ENCODE data around the gene ATP6V0C. TPM values are rescaled to one million over a fixed set of nuclear protein-coding genes. Genes with fewer than 3 reads are reported as not detected.

The ATP6V0C gene
- total and polyA plus RNA-seq, 2 of the 13 experiments (the other 11 are each of a cell fraction or from before 2014, with no cell fraction given) = 10.4 to 20.1 TPM

DNA sequence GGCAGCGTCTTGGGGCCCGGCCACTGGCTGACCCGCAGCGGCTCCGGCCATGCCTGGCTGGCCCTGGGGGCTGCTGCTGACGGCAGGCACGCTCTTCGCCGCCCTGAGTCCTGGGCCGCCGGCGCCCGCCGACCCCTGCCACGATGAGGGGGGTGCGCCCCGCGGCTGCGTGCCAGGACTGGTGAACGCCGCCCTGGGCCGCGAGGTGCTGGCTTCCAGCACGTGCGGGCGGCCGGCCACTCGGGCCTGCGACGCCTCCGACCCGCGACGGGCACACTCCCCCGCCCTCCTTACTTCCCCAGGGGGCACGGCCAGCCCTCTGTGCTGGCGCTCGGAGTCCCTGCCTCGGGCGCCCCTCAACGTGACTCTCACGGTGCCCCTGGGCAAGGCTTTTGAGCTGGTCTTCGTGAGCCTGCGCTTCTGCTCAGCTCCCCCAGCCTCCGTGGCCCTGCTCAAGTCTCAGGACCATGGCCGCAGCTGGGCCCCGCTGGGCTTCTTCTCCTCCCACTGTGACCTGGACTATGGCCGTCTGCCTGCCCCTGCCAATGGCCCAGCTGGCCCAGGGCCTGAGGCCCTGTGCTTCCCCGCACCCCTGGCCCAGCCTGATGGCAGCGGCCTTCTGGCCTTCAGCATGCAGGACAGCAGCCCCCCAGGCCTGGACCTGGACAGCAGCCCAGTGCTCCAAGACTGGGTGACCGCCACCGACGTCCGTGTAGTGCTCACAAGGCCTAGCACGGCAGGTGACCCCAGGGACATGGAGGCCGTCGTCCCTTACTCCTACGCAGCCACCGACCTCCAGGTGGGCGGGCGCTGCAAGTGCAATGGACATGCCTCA is 41.9 kb upstream of the ATP6V0C start (continued):
- TF ChIP-seq, protein P1, sequence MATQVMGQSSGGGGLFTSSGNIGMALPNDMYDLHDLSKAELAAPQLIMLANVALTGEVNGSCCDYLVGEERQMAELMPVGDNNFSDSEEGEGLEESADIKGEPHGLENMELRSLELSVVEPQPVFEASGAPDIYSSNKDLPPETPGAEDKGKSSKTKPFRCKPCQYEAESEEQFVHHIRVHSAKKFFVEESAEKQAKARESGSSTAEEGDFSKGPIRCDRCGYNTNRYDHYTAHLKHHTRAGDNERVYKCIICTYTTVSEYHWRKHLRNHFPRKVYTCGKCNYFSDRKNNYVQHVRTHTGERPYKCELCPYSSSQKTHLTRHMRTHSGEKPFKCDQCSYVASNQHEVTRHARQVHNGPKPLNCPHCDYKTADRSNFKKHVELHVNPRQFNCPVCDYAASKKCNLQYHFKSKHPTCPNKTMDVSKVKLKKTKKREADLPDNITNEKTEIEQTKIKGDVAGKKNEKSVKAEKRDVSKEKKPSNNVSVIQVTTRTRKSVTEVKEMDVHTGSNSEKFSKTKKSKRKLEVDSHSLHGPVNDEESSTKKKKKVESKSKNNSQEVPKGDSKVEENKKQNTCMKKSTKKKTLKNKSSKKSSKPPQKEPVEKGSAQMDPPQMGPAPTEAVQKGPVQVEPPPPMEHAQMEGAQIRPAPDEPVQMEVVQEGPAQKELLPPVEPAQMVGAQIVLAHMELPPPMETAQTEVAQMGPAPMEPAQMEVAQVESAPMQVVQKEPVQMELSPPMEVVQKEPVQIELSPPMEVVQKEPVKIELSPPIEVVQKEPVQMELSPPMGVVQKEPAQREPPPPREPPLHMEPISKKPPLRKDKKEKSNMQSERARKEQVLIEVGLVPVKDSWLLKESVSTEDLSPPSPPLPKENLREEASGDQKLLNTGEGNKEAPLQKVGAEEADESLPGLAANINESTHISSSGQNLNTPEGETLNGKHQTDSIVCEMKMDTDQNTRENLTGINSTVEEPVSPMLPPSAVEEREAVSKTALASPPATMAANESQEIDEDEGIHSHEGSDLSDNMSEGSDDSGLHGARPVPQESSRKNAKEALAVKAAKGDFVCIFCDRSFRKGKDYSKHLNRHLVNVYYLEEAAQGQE (IDR thresholded peaks at IDR 0.05; ENCODE audit: borderline replicate concordance in 1 of 2, low read depth in 1 of 2, low read length in 2 of 2) = no peak
- TF ChIP-seq ZNF276 (CRISPR knock-in tag; IDR thresholded peaks at IDR 0.05; ENCODE audit: low read depth) (peak; percentile 45; the same call in 1 of the 2 replicates), SIN3A (IDR thresholded peaks at IDR 0.05; ENCODE audit: borderline replicate concordance, low read depth, low read length) (no peak), FLYWCH1 (CRISPR knock-in tag; IDR thresholded peaks at IDR 0.05) (no peak), ZBTB40 (IDR thresholded peaks at IDR 0.05) (no peak), ZBTB40 (CRISPR knock-in tag; IDR thresholded peaks at IDR 0.05) (no peak; the same call in 1 of the 2 replicates), RXRA (CRISPR knock-in tag; IDR thresholded peaks at IDR 0.05) (peak; percentile 36; the same call in 1 of the 2 replicates), MAFG (CRISPR knock-in tag; IDR thresholded peaks at IDR 0.05) (0 out of 2 replicates have a peak, but pooled peaks have one; percentile 22), RARA (CRISPR knock-in tag; IDR thresholded peaks at IDR 0.05) (0 out of 2 replicates have a peak, but pooled peaks have one; percentile 26), XRCC5 (optimal IDR thresholded peaks at IDR 0.05; ENCODE audit: low read length) (peak; percentile 23), ZNF598 (CRISPR knock-in tag; IDR thresholded peaks at IDR 0.05; ENCODE audit: borderline replicate concordance) (no peak)
- TF ChIP-seq, protein P2, sequence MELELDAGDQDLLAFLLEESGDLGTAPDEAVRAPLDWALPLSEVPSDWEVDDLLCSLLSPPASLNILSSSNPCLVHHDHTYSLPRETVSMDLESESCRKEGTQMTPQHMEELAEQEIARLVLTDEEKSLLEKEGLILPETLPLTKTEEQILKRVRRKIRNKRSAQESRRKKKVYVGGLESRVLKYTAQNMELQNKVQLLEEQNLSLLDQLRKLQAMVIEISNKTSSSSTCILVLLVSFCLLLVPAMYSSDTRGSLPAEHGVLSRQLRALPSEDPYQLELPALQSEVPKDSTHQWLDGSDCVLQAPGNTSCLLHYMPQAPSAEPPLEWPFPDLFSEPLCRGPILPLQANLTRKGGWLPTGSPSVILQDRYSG (CRISPR knock-in tag; IDR thresholded peaks at IDR 0.05) = 0 out of 2 replicates have a peak, but pooled peaks have one; percentile 68
